ENCODE measurements around the gene PRKG1.

The PRKG1 gene

DNA sequence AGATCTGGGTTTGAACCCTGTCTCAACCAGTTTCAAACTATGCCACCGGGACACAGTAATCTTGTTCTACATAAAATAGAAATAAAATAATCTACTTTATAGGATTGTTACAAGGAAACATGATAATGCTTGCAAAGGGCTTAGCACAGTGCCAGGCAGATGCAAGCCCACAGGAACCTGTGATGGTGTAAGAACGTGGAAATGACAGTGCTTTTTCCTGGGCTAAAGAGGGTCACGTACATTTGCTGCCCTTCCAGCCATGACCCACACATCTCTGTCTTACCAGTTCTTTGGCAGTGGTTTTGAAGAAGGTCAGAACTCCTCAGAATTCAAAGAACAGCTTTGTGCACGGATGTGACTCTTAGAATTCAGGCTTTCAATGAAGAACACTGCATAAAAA, 342.2 kb downstream of the PRKG1 start:
- H3K79me2 ChIP-seq (ENCODE audit: insufficient read depth, low read length) = no peaks in the 10 kb centered on the region
- H3K27me3 ChIP-seq (ENCODE audit: insufficient read depth, low read length, poor library complexity) = no peaks in the 10 kb centered on the region
- no peak for ATAC-seq (ENCODE audit: insufficient read depth, low read depth)
- H3K4me2 ChIP-seq (ENCODE audit: insufficient read depth, low read length) = no peak overlapping the region
- TF ChIP-seq EZH2 (IDR thresholded peaks at IDR 0.05; ENCODE audit: borderline replicate concordance, low read depth, low read length, severe bottlenecking) = no peak
- TF ChIP-seq, protein P1, sequence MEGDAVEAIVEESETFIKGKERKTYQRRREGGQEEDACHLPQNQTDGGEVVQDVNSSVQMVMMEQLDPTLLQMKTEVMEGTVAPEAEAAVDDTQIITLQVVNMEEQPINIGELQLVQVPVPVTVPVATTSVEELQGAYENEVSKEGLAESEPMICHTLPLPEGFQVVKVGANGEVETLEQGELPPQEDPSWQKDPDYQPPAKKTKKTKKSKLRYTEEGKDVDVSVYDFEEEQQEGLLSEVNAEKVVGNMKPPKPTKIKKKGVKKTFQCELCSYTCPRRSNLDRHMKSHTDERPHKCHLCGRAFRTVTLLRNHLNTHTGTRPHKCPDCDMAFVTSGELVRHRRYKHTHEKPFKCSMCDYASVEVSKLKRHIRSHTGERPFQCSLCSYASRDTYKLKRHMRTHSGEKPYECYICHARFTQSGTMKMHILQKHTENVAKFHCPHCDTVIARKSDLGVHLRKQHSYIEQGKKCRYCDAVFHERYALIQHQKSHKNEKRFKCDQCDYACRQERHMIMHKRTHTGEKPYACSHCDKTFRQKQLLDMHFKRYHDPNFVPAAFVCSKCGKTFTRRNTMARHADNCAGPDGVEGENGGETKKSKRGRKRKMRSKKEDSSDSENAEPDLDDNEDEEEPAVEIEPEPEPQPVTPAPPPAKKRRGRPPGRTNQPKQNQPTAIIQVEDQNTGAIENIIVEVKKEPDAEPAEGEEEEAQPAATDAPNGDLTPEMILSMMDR (IDR thresholded peaks at IDR 0.05; ENCODE audit: borderline replicate concordance, extremely low read depth, low read length, poor library complexity, severe bottlenecking) = no peak
- no peaks in the 10 kb centered on the region for H4K20me1 ChIP-seq (ENCODE audit: insufficient read depth, low read length)
- no peak for DNase-seq
- H3K9me3 ChIP-seq (ENCODE audit: insufficient read depth, low read length, severe bottlenecking) = no peaks in the 10 kb centered on the region
- no peak overlapping the region for H3K27ac ChIP-seq (ENCODE audit: low read length)
- H2AFZ ChIP-seq (ENCODE audit: low read depth, low read length) = no peak overlapping the region
- H3K4me1 ChIP-seq (ENCODE audit: insufficient read depth, low read length) = no peaks in the 10 kb centered on the region
- no peak overlapping the region for H3K9ac ChIP-seq (ENCODE audit: low read depth, low read length)
- H3K36me3 ChIP-seq (ENCODE audit: insufficient read depth, low read length) = no peaks in the 10 kb centered on the region
- no peak overlapping the region for H3K4me3 ChIP-seq (ENCODE audit: low read depth in 1 of 2, low read length in 2 of 2)

DNA sequence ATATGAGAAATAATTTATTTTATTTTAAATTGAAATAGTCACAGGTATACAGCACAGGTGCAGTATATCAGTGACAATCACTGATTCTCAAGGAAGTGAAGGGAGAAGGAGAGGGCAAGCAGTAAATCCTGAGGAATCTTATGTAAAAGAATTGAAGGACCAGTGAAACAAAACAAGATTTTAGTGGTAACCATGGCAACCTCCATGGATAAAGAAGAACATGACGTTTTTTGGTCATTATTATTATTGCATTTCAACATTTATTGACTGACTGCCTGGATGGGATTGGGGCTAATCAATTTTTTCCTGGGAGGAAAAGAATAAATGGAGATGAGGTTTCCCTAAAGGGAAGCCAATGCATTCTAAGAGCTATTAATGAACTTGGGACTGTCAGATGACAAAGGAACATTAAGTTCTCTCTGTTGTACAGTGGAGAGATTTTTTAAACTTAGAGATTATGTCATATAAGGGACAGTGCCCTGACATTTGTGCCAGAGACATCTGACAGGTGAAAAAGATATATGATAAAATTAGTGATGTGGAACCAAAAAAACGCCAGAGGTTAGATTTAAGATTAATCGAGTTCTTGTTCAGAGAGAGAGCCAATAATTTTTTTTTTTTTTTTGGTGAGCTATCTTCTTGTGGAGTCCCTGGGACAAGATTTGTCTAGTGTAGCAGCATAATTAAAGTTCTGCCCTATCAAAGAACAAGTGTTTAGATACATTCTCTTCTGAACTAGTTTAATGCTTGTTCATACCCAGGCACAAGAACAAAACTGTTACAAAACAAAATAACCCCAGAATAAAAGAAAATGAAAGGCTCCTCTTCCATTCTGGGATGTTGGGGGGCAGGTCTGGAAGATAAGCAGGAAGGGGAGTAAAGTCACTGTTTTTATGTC, 345.2 kb downstream of the PRKG1 start:
- no peak for TF ChIP-seq EZH2 (IDR thresholded peaks at IDR 0.05; ENCODE audit: borderline replicate concordance, low read depth, low read length, severe bottlenecking)
- TF ChIP-seq, protein P1 (IDR thresholded peaks at IDR 0.05; ENCODE audit: borderline replicate concordance, extremely low read depth, low read length, poor library complexity, severe bottlenecking) = no peak
- no peak for DNase-seq
- Histone ChIP-seq H3K27me3 (ENCODE audit: insufficient read depth, low read length, poor library complexity) (no peaks in the 10 kb centered on the region), H3K4me3 (ENCODE audit: low read depth in 1 of 2, low read length in 2 of 2) (no peak overlapping the region), H3K9me3 (ENCODE audit: insufficient read depth, low read length, severe bottlenecking) (no peaks in the 10 kb centered on the region), H3K4me2 (ENCODE audit: insufficient read depth, low read length) (no peak overlapping the region), H3K79me2 (ENCODE audit: insufficient read depth, low read length) (no peaks in the 10 kb centered on the region), H3K27ac (ENCODE audit: low read length) (no peak overlapping the region), H2AFZ (ENCODE audit: low read depth, low read length) (no peak overlapping the region), H4K20me1 (ENCODE audit: insufficient read depth, low read length) (no peaks in the 10 kb centered on the region), H3K9ac (ENCODE audit: low read depth, low read length) (no peak overlapping the region), H3K36me3 (ENCODE audit: insufficient read depth, low read length) (no peaks in the 10 kb centered on the region), H3K4me1 (ENCODE audit: insufficient read depth, low read length) (no peaks in the 10 kb centered on the region)
- ATAC-seq (ENCODE audit: insufficient read depth, low read depth) = no peak

DNA sequence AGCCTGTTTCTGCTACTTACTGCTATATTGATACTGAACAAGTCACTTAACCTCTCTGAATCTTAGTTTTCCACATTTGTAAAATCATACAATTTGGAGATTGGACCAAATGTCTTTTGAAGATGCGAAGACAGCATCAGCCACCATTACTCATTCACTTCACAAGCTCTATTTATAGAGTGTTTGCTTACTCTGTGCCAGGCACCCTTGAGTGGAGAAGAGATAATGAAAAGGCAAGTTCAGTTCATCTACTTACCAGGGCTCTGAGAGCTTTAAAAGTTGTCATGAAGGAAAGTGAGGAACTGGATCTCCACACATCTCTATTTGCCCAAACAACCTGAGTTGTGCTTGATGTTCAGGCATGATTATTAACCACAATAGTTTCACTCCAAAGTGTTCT, 347.6 kb downstream of the PRKG1 start:
- Histone ChIP-seq H3K27ac (ENCODE audit: low read length) (no peak overlapping the region), H3K27me3 (ENCODE audit: insufficient read depth, low read length, poor library complexity) (no peaks in the 10 kb centered on the region), H3K79me2 (ENCODE audit: insufficient read depth, low read length) (no peaks in the 10 kb centered on the region), H3K4me1 (ENCODE audit: insufficient read depth, low read length) (no peaks in the 10 kb centered on the region), H3K36me3 (ENCODE audit: insufficient read depth, low read length) (no peaks in the 10 kb centered on the region), H3K4me2 (ENCODE audit: insufficient read depth, low read length) (no peak overlapping the region), H4K20me1 (ENCODE audit: insufficient read depth, low read length) (no peaks in the 10 kb centered on the region), H3K9ac (ENCODE audit: low read depth, low read length) (no peak overlapping the region), H3K4me3 (ENCODE audit: low read depth in 1 of 2, low read length in 2 of 2) (no peak overlapping the region), H3K9me3 (ENCODE audit: insufficient read depth, low read length, severe bottlenecking) (no peaks in the 10 kb centered on the region), H2AFZ (ENCODE audit: low read depth, low read length) (no peak overlapping the region)
- TF ChIP-seq EZH2 (IDR thresholded peaks at IDR 0.05; ENCODE audit: borderline replicate concordance, low read depth, low read length, severe bottlenecking) = no peak
- TF ChIP-seq, protein P1 (IDR thresholded peaks at IDR 0.05; ENCODE audit: borderline replicate concordance, extremely low read depth, low read length, poor library complexity, severe bottlenecking) = no peak
- DNase-seq (no peak), ATAC-seq (ENCODE audit: insufficient read depth, low read depth) (no peak)
